HL-60 (cell line): ENCODE data around the gene WHAMM.

ENCODE experiments used
- DNase-seq, 2 experiments: peaks; one replicate each; pipeline ENCODE4 v3.0.0-alpha.2; 2010 to 2020; ENCODE audit warnings: low read depth in 1 of 2, low spot score in 1 of 2
- H3K27ac ChIP-seq: fragments of 250-450 bp; sonication (Bioruptor Pico); replicated peaks from 2 replicates; pipeline ENCODE4 v1.5.1; 2020; ENCODE audit warnings: mild to moderate bottlenecking, moderate library complexity
- H3K27me3 ChIP-seq: fragments of 250-450 bp; sonication (Bioruptor Pico); 2 replicates; pipeline ENCODE4 v1.5.1; 2021; ENCODE audit warnings: mild to moderate bottlenecking, moderate library complexity; ENCODE audit not compliant: insufficient read depth, poor library complexity, severe bottlenecking
- H3K4me3 ChIP-seq: replicated peaks from 2 replicates; pipeline ENCODE4 v1.5.1; 2011; ENCODE audit warnings: mild to moderate bottlenecking, control low read depth, low read length; ENCODE audit not compliant: insufficient read depth
- GABPA ChIP-seq: IDR thresholded peaks from 2 replicates; pipeline ENCODE4 v1.6.1; 2012; ENCODE audit warnings: low read depth
- POLR2AphosphoS5 ChIP-seq: IDR thresholded peaks from 2 replicates; pipeline ENCODE4 v1.6.1; 2012; ENCODE audit warnings: low read depth
- SPI1 ChIP-seq: IDR thresholded peaks from 2 replicates; pipeline ENCODE4 v1.6.1; 2012; ENCODE audit warnings: low read depth, mild to moderate bottlenecking, borderline replicate concordance
- TF ChIP-seq, protein P1 (sequence below): IDR thresholded peaks from 2 replicates; pipeline ENCODE4 v1.6.1; 2012; ENCODE audit warnings: low read depth; ENCODE audit not compliant: insufficient replicate concordance
- TF ChIP-seq, protein P2 (sequence below): IDR thresholded peaks from one replicate; pipeline ENCODE4 v1.5.1; 2011; ENCODE audit warnings: low read length, control low read depth, inconsistent platforms; ENCODE audit not compliant: insufficient read depth

WHAMM gene

DNA sequence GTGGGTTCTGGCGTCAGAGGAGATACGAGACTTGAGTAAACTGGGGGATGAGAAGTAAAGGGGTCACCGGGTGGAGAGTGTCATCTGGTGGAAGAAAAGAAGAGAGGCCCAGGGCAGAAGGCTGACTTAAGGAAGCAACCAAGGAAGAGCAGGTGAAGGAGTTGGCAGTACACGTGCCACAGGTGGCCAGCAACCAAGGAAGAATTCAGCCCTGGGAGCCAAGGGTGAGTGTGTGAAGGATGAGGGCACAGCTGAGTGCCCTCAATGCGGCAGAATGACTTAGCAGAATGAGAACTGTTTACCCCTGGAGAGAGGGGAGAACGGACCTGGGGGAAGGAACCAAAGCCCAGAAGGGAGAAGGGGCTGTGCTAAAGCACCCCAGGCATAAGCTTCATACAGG, 71.3 kb downstream of the WHAMM start:
- H3K27me3 ChIP-seq = no peaks in the 10 kb centered on the region
- DNase-seq = no peak
- H3K27ac ChIP-seq = no peak overlapping the region
- no peak overlapping the region for H3K4me3 ChIP-seq
- TF ChIP-seq POLR2AphosphoS5 (no peak), SPI1 (no peak), GABPA (no peak)
- TF ChIP-seq, protein P1, sequence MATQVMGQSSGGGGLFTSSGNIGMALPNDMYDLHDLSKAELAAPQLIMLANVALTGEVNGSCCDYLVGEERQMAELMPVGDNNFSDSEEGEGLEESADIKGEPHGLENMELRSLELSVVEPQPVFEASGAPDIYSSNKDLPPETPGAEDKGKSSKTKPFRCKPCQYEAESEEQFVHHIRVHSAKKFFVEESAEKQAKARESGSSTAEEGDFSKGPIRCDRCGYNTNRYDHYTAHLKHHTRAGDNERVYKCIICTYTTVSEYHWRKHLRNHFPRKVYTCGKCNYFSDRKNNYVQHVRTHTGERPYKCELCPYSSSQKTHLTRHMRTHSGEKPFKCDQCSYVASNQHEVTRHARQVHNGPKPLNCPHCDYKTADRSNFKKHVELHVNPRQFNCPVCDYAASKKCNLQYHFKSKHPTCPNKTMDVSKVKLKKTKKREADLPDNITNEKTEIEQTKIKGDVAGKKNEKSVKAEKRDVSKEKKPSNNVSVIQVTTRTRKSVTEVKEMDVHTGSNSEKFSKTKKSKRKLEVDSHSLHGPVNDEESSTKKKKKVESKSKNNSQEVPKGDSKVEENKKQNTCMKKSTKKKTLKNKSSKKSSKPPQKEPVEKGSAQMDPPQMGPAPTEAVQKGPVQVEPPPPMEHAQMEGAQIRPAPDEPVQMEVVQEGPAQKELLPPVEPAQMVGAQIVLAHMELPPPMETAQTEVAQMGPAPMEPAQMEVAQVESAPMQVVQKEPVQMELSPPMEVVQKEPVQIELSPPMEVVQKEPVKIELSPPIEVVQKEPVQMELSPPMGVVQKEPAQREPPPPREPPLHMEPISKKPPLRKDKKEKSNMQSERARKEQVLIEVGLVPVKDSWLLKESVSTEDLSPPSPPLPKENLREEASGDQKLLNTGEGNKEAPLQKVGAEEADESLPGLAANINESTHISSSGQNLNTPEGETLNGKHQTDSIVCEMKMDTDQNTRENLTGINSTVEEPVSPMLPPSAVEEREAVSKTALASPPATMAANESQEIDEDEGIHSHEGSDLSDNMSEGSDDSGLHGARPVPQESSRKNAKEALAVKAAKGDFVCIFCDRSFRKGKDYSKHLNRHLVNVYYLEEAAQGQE = no peak
- TF ChIP-seq, protein P2, sequence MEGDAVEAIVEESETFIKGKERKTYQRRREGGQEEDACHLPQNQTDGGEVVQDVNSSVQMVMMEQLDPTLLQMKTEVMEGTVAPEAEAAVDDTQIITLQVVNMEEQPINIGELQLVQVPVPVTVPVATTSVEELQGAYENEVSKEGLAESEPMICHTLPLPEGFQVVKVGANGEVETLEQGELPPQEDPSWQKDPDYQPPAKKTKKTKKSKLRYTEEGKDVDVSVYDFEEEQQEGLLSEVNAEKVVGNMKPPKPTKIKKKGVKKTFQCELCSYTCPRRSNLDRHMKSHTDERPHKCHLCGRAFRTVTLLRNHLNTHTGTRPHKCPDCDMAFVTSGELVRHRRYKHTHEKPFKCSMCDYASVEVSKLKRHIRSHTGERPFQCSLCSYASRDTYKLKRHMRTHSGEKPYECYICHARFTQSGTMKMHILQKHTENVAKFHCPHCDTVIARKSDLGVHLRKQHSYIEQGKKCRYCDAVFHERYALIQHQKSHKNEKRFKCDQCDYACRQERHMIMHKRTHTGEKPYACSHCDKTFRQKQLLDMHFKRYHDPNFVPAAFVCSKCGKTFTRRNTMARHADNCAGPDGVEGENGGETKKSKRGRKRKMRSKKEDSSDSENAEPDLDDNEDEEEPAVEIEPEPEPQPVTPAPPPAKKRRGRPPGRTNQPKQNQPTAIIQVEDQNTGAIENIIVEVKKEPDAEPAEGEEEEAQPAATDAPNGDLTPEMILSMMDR = no peak

DNA sequence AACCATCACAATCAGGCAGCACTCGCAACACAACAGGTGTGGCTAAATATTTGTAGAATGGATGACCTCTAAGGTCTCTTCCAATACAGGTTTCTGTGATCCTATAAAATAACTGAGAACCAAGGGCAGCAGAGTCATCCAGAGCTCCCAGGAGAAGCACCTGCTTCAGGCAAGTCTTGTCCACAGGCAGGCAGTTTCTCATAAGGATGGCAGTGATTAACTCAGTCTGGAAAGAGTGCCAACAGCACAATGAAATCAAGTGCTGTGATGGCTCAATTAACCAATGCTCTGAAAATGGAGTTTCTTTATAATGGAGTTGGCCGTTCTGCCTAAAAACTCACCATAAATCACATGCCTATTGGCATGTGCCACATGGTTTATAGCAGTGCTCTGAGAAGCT, 72.3 kb downstream of the WHAMM start:
- TF ChIP-seq SPI1 = no peak
- no peak for TF ChIP-seq POLR2AphosphoS5
- TF ChIP-seq GABPA = no peak
- Histone ChIP-seq H3K27me3 (no peaks in the 10 kb centered on the region), H3K4me3 (no peak overlapping the region), H3K27ac (no peak overlapping the region)
- DNase-seq = no peak

DNA sequence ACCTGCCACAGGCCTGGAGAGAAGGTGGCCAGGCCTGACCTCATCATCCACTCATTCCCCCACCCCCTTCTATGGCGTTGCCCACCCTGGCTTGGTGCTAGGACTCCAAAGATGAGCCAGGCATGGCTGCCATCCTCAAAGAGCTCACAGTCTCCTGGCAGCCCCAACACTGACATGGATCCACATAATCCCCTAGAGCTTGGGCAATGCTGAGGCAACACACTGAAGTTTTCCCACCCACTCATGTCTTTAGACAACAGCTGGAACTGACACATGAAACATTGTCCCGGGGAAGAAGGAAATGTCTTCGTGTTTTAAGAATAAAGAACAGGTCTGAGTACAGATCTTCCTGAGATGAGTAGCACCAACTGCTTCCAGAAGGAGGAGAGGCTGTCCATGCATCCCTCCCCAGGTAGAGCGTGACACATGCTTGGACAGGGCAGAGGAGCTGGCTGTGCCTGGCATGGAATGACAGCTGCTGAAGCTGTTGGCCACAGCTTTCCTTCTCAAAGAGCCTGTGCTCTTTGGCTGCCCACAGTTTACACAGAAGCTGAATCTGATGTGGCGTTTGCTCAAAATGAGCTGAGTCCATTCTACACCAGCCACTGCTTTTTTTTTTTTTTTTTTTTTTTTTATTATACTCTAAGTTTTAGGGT, 73.0 kb downstream of the WHAMM start:
- TF ChIP-seq GABPA (no peak), SPI1 (no peak), POLR2AphosphoS5 (no peak)
- TF ChIP-seq, protein P2 = no peak
- TF ChIP-seq, protein P1 = no peak
- Histone ChIP-seq H3K27me3 (no peaks in the 10 kb centered on the region), H3K27ac (no peak overlapping the region), H3K4me3 (no peak overlapping the region)
- no peak for DNase-seq
